Activated B cell treated with CpG ODN at 0.5 μM for 24 hours (primary cell): Measurements from ENCODE around the gene MPP1. TPM values are rescaled to one million over a fixed set of nuclear protein-coding genes. Genes with fewer than 3 reads are reported as not detected.

Source experiments
- ATAC-seq: fragments of 200-7000 bp; cut with Tn5 transposase; one replicate; pipeline ENCODE4 v1.10.0; 2021; ENCODE audit warnings: low read depth, mild to moderate bottlenecking, moderate library complexity
- CTCF ChIA-PET: fragments of 350-600 bp; sonication (Branson Sonifier 250); formaldehyde crosslinking; loops from one replicate; lab custom pipeline; 2021; ENCODE audit warnings: antibody characterized with exemption; lab: Charles Lee
- POLR2A ChIA-PET: fragments of 350-600 bp; sonication (Branson Sonifier 250); formaldehyde crosslinking; loops from one replicate; lab custom pipeline; 2021; ENCODE audit warnings: antibody characterized with exemption; lab: Charles Lee
- DNase-seq: peaks from one replicate; pipeline ENCODE4 v3.0.0; 2022
- H3K27ac Mint-ChIP-seq: one replicate; pipeline ENCODE4 v1.8.0; 2020; ENCODE audit warnings: mixed read lengths
- H3K27me3 Mint-ChIP-seq: one replicate; pipeline ENCODE4 v1.8.0; 2021; ENCODE audit warnings: mixed read lengths
- H3K36me3 Mint-ChIP-seq: one replicate; pipeline ENCODE4 v1.8.0; 2021; ENCODE audit warnings: low read depth, mixed read lengths
- H3K4me1 Mint-ChIP-seq: one replicate; pipeline ENCODE4 v1.8.0; 2021; ENCODE audit warnings: mixed read lengths
- H3K4me3 Mint-ChIP-seq: one replicate; pipeline ENCODE4 v1.8.0; 2020; ENCODE audit warnings: mild to moderate bottlenecking, mixed read lengths
- H3K9me3 Mint-ChIP-seq: one replicate; pipeline ENCODE4 v1.8.0; 2020; ENCODE audit warnings: mixed read lengths
- CTCF ChIP-seq: fragments of 200-600 bp; IDR thresholded peaks from one replicate; pipeline ENCODE4 v1.8.0; 2022; ENCODE audit warnings: antibody characterized with exemption, mild to moderate bottlenecking
- intact Hi-C: fragments of 100-400 bp; cut with micrococcal nuclease; formaldehyde crosslinking; loops from one replicate; pipeline ENCODE4 v1.15.1; 2024
- total RNA-seq: library from RNA; stranded (reverse); gene quantifications from 2 replicates; pipeline ENCODE4 v1.2.3, GENCODE V29; 2022

The MPP1 gene
- total RNA-seq, 1 donor from 2014 or later: 7.2 TPM

GRCh38 chrX:154797006-154797405 is 8.3 kb downstream of the MPP1 start:
- no peaks in the 10 kb centered on the region for H3K9me3 Mint-ChIP-seq
- no peaks in the 10 kb centered on the region for H3K27me3 Mint-ChIP-seq
- CTCF ChIA-PET: no interaction called here
- no peak for TF ChIP-seq CTCF
- peaks cover 28% of the 10 kb centered on the region for H3K4me1 Mint-ChIP-seq
- no peak overlapping the region for H3K4me3 Mint-ChIP-seq
- no peaks in the 10 kb centered on the region for H3K36me3 Mint-ChIP-seq
- H3K27ac Mint-ChIP-seq: no peak overlapping the region
- no peak for ATAC-seq
- intact Hi-C loops: no loop called here
- no peak for DNase-seq
- POLR2A ChIA-PET: no interaction called here

- H3K36me3 Mint-ChIP-seq: no peaks in the 10 kb centered on the region
- no peak overlapping the region for H3K27ac Mint-ChIP-seq
- intact Hi-C loops: no loop called here
- H3K27me3 Mint-ChIP-seq: no peaks in the 10 kb centered on the region
- CTCF ChIA-PET: no interaction called here
- DNase-seq (no peak), ATAC-seq (no peak)
- H3K4me1 Mint-ChIP-seq: peaks cover 22% of the 10 kb centered on the region
- no peak overlapping the region for H3K4me3 Mint-ChIP-seq
- no peak for TF ChIP-seq CTCF
- POLR2A ChIA-PET: no interaction called here
- H3K9me3 Mint-ChIP-seq: no peaks in the 10 kb centered on the region
These were observed 10.3 kb downstream of the MPP1 start for GRCh38 chrX:154795016-154795415.

GRCh38 chrX:154793084-154793795 is 12.0 kb downstream of the MPP1 start:
- no peaks in the 10 kb centered on the region for H3K27me3 Mint-ChIP-seq
- peaks cover 16% of the 10 kb centered on the region for H3K4me1 Mint-ChIP-seq
- CTCF ChIA-PET: no interaction called here
- intact Hi-C loops: no loop called here
- DNase-seq: no peak
- H3K4me3 Mint-ChIP-seq: no peak overlapping the region
- ATAC-seq: no peak
- POLR2A ChIA-PET: no interaction called here
- no peaks in the 10 kb centered on the region for H3K9me3 Mint-ChIP-seq
- no peak for TF ChIP-seq CTCF
- H3K36me3 Mint-ChIP-seq: no peaks in the 10 kb centered on the region
- H3K27ac Mint-ChIP-seq: no peak overlapping the region

GRCh38 chrX:154791939-154792338 is 13.3 kb downstream of the MPP1 start:
- CTCF ChIA-PET: no interaction called here
- POLR2A ChIA-PET: no interaction called here
- intact Hi-C loops: no loop called here
- TF ChIP-seq CTCF: no peak
- no peak overlapping the region for H3K4me3 Mint-ChIP-seq
- no peaks in the 10 kb centered on the region for H3K9me3 Mint-ChIP-seq
- DNase-seq (no peak), ATAC-seq (no peak)
- no peaks in the 10 kb centered on the region for H3K27me3 Mint-ChIP-seq
- H3K4me1 Mint-ChIP-seq: peaks cover 9% of the 10 kb centered on the region
- H3K27ac Mint-ChIP-seq: no peak overlapping the region
- no peaks in the 10 kb centered on the region for H3K36me3 Mint-ChIP-seq

- Mint-ChIP-seq H3K9me3 (no peaks in the 10 kb centered on the region), H3K36me3 (no peaks in the 10 kb centered on the region), H3K4me1 (peaks cover 5% of the 10 kb centered on the region), H3K27ac (no peak overlapping the region), H3K27me3 (no peaks in the 10 kb centered on the region), H3K4me3 (no peak overlapping the region)
- no peak for ATAC-seq
- POLR2A ChIA-PET: no interaction called here
- CTCF ChIA-PET: no interaction called here
- intact Hi-C loops: no loop called here
- no peak for DNase-seq
- TF ChIP-seq CTCF: no peak
These were observed 13.8 kb downstream of the MPP1 start for GRCh38 chrX:154791467-154791866.
